DLD1 (cell line): ENCODE data around the gene SEPTIN7.

Source experiments
- in situ Hi-C: cut with HindIII; loops from 2 replicates; pipeline ENCODE4 v1.10.0; 2017; ENCODE audit warnings: low sequenced_read_pairs

SEPTIN7 gene

DNA sequence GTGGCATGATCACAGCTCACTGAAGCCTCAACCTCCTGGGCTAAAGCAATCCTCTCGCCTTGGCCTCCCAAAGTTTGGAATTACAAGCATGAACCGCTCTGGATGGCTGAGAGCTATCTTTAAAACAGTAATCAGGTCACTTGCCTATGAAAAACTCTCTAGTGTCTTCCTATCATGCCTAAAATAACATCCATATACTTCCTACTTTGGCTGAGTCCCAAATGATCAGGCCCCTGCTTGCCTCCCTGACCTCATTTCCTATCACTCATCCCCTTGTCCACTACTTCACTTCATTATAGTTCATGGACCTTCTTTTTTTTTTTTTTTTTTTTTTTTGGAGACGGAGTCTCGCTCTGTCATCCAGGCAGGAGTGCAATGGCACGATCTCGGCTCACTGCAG lies 28.0 kb downstream of the SEPTIN7 start:
- in situ Hi-C loops: no loop called here

- in situ Hi-C loops: no loop called here
Observed at GRCh38 chr7:35831208-35831607, 30.4 kb downstream of the SEPTIN7 start.

DNA sequence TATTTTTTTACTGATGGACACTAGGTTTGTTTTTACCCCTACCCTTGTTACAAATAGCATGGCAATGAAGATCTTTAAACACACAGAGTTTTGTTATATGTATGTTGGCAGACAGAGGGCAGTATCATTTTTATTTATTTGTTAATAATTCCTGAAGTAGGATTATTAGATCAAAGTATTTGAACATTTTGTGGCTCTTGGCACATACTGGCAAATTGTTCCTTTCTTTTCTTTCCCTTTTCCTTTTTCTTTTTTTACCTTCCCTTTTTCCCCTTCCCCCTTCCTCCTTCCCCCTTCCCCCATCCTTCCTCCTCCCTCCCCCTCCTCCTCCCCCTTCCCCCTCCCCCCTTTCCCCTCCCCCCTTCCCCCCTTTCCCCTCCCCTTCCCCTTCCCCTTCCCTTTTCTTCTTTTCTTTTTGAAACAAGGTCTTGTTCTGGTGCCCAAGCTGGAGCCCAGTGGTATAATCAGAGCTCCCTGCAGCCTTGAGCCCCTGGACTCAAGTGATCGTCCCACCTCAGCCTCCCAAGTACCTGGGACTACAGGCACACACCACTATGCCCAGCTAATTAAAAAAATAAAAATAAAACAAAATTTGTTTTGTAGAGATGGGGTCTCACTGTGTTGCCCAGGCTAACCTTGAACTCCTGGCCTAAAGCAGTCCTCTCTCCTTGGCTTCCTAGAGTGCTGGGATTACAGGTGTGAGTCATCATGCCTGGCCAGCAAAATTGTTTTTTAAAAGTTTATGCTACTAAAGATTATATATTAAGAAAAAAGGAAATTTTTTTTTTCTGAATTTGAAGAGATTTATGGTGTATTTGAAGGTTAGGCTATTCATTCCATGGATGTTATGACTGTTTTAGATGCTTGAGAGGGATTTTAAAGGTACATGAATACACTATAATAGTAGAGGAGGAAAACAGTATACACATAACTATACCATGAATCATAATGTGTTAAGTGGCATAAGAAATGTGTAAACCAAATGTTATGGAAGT lies 39.3 kb downstream of the SEPTIN7 start:
- in situ Hi-C loops: no loop called here

GRCh38 chr7:35846816-35847412 lies 46.1 kb downstream of the SEPTIN7 start:
- in situ Hi-C loops: no loop called here

GRCh38 chr7:35848725-35849124 lies 47.9 kb downstream of the SEPTIN7 start:
- in situ Hi-C loops: no loop called here

DNA sequence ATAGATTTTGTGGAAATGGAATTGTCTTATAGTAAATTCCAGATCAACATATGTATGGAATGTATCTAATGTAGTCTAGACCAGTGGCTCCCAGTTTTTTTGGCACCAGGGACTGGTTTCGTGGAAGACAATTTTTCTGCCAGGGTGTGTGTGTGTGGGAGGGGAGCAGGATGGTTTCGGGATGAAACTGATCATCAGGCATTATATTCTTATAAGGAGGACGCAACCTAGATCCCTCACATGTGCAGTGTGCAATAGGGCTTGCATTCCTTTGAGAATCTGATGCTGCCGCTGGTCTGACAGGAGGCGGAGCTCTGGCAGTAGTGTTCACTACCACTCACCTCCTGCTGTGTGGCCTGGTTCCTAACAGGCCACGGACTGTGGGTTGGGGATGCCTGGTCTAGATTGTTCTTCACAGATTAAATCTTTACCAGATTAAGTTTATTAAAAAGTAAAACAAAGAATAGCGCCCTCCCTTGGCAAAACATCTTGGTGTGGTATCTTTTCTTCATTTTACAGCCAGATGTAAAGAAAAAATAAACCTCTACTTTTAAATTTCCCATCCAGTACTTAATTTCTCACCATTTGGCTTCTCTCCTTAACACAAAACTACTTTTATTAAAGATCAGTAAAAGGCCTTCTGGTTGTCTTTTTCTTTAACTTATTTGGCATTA lies 48.4 kb downstream of the SEPTIN7 start:
- in situ Hi-C loops: no loop called here

- in situ Hi-C loops: no loop called here
Observed at GRCh38 chr7:35849954-35850353, 49.1 kb downstream of the SEPTIN7 start.
